Endodermal cell (in vitro differentiated cells): ENCODE data around the gene COL21A1. TPM values are rescaled to one million over a fixed set of nuclear protein-coding genes. Genes with fewer than 3 reads are reported as not detected.

Experiments
- DNase-seq: peaks from one replicate; pipeline ENCODE4 v3.0.0-alpha.2; 2017
- H3K27ac ChIP-seq: 2 replicates; pipeline ENCODE4 v1.5.1; 2013; ENCODE audit warnings: mild to moderate bottlenecking, low read depth, low read length, moderate library complexity
- H3K27me3 ChIP-seq: 2 replicates; pipeline ENCODE4 v1.6.1; 2013; ENCODE audit warnings: mild to moderate bottlenecking, low read length, moderate library complexity; ENCODE audit not compliant: insufficient read depth, control insufficient read depth, poor library complexity, severe bottlenecking
- H3K36me3 ChIP-seq: 2 replicates; pipeline ENCODE4 v1.7.0; 2013; ENCODE audit warnings: mild to moderate bottlenecking, low read length, moderate library complexity; ENCODE audit not compliant: control insufficient read depth, insufficient read depth
- H3K4me1 ChIP-seq: one replicate; pipeline ENCODE4 v1.7.0; 2013; ENCODE audit warnings: low read length; ENCODE audit not compliant: control insufficient read depth, insufficient read depth
- H3K4me3 ChIP-seq: 2 replicates; pipeline ENCODE4 v1.5.1; 2013; ENCODE audit warnings: mild to moderate bottlenecking, low read length, moderate library complexity
- H3K9ac ChIP-seq: 2 replicates; pipeline ENCODE4 v1.6.1; 2013; ENCODE audit warnings: mild to moderate bottlenecking, low read length, moderate library complexity; ENCODE audit not compliant: poor library complexity, severe bottlenecking; ENCODE audit errors: extremely low read depth
- H3K9me3 ChIP-seq: 2 replicates; pipeline ENCODE4 v1.6.1; 2013; ENCODE audit warnings: mild to moderate bottlenecking, low read length, moderate library complexity; ENCODE audit not compliant: control insufficient read depth
- H3K27ac Mint-ChIP-seq: 2 replicates; pipeline ENCODE4 v1.8.0; 2020; ENCODE audit warnings: mixed read lengths
- H3K27me3 Mint-ChIP-seq: 2 replicates; pipeline ENCODE4 v1.8.0; 2021; ENCODE audit warnings: mild to moderate bottlenecking, mixed read lengths; ENCODE audit not compliant: insufficient read depth
- H3K36me3 Mint-ChIP-seq: 2 replicates; pipeline ENCODE4 v1.8.0; 2020; ENCODE audit warnings: low read depth, mixed read lengths
- H3K4me1 Mint-ChIP-seq: 2 replicates; pipeline ENCODE4 v1.8.0; 2020; ENCODE audit warnings: mixed read lengths
- H3K4me3 Mint-ChIP-seq: 2 replicates; pipeline ENCODE4 v1.8.0; 2020; ENCODE audit warnings: mild to moderate bottlenecking, moderate library complexity, mixed read lengths
- H3K9me3 Mint-ChIP-seq: 2 replicates; pipeline ENCODE4 v1.8.0; 2020; ENCODE audit warnings: mild to moderate bottlenecking, mixed read lengths
- WGBS, 2 experiments: methylation state at CpG; one replicate each; pipeline versions ENCODE4 v1.1.5 to v1.1.7; 2013; ENCODE audit warnings: missing lambda C conversion rate in 2 of 2, mixed read lengths in 1 of 2; ENCODE audit not compliant: insufficient coverage in 1 of 2, insufficient read length in 1 of 2; 5-methylcytosine and 5-hydroxymethylcytosine counted together
- total RNA-seq, 2 donors: library from RNA; stranded (reverse); fragmentation: NEBNext Ultra II Directional in 1 of 2; extraction: Animal tissue kit (Norgen Biotek cat#: 25700) in 1 of 2; gene quantifications; 2 replicates in 1 of 2; 3 replicates in 1 of 2; pipeline ENCODE4 v1.2.1, GENCODE V29; 2021
- TF ChIP-seq, protein P1 (sequence below): fragments of 200-600 bp; sonication (generic); conservative IDR thresholded peaks from 2 replicates; pipeline ENCODE4 v1.5.0; 2021; ENCODE audit warnings: antibody characterized with exemption, mild to moderate bottlenecking

COL21A1 gene
- total RNA-seq, 2 donors from 2014 or later = 0.71 to 1.9 TPM

DNA sequence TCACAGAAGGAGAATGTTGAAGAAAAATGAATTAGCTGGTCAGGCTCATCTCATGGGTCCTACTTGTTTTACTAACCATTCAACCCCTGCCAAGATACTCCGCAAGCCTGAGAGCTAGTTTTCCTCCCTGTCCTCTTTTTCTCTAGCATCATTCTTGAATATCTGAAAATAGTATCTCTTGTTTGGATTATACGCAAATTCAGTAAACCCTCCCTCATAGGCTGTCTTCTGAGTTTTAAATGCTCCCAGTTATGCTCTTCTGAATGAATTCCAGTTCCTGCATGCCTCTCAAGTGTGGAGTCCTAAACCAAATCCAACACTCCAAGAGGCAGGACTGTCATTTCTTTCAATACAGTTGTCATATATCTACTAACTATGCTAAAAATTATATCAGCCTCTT, 99.6 kb downstream of the COL21A1 start:
- DNase-seq = no peak
- Histone ChIP-seq H3K4me1 (no peaks in the 10 kb centered on the region), H3K27me3 (no peaks in the 10 kb centered on the region), H3K9ac (no peak overlapping the region), H3K9me3 (peaks cover 13% of the 10 kb centered on the region), H3K36me3 (no peaks in the 10 kb centered on the region), H3K27ac (no peak overlapping the region), H3K4me3 (no peak overlapping the region)
- TF ChIP-seq, protein P1, sequence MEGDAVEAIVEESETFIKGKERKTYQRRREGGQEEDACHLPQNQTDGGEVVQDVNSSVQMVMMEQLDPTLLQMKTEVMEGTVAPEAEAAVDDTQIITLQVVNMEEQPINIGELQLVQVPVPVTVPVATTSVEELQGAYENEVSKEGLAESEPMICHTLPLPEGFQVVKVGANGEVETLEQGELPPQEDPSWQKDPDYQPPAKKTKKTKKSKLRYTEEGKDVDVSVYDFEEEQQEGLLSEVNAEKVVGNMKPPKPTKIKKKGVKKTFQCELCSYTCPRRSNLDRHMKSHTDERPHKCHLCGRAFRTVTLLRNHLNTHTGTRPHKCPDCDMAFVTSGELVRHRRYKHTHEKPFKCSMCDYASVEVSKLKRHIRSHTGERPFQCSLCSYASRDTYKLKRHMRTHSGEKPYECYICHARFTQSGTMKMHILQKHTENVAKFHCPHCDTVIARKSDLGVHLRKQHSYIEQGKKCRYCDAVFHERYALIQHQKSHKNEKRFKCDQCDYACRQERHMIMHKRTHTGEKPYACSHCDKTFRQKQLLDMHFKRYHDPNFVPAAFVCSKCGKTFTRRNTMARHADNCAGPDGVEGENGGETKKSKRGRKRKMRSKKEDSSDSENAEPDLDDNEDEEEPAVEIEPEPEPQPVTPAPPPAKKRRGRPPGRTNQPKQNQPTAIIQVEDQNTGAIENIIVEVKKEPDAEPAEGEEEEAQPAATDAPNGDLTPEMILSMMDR = no peak
- Mint-ChIP-seq H3K4me1 (no peaks in the 10 kb centered on the region), H3K4me3 (no peak overlapping the region), H3K27me3 (no peaks in the 10 kb centered on the region), H3K36me3 (no peaks in the 10 kb centered on the region), H3K27ac (no peak overlapping the region), H3K9me3 (peaks cover 3% of the 10 kb centered on the region)
- 81% methylated on average over 2 of the region's 2 CpGs; no CpG with 5 or more reads in 1 of the 2 experiments for WGBS, 2 experiments

DNA sequence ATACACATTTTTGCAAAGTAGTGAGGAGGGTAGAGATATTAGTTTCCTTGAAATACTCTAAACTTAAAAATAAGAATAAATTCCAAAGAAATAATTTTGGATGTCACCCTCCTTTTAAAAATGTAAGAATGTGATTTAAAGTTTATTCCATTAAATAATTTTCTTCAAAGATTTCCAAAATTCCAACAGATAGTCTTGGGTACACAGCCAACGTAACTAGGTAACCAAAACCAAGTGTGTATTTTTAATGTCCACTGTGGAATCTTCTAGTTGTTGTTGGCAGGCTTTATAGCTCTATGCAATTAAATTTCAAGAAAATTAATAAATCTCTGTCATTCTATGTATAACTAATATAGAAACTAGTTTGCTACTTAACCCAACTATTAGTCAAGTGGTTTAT, 101.3 kb downstream of the COL21A1 start:
- H3K36me3 ChIP-seq = no peaks in the 10 kb centered on the region
- peaks cover 7% of the 10 kb centered on the region for H3K9me3 ChIP-seq
- H3K4me3 ChIP-seq = no peak overlapping the region
- Mint-ChIP-seq H3K4me1 (no peaks in the 10 kb centered on the region), H3K4me3 (no peak overlapping the region), H3K9me3 (no peaks in the 10 kb centered on the region), H3K27ac (no peak overlapping the region), H3K36me3 (no peaks in the 10 kb centered on the region), H3K27me3 (no peaks in the 10 kb centered on the region)
- no peak overlapping the region for H3K9ac ChIP-seq
- no peak for DNase-seq
- H3K27me3 ChIP-seq = no peaks in the 10 kb centered on the region
- no peak overlapping the region for H3K27ac ChIP-seq
- H3K4me1 ChIP-seq = no peaks in the 10 kb centered on the region
- whole genome bisulfite sequencing, 2 experiments = 86% methylated on average over 1 of the region's 1 CpG; no CpG with 5 or more reads in 1 of the 2 experiments
- TF ChIP-seq, protein P1 = no peak

DNA sequence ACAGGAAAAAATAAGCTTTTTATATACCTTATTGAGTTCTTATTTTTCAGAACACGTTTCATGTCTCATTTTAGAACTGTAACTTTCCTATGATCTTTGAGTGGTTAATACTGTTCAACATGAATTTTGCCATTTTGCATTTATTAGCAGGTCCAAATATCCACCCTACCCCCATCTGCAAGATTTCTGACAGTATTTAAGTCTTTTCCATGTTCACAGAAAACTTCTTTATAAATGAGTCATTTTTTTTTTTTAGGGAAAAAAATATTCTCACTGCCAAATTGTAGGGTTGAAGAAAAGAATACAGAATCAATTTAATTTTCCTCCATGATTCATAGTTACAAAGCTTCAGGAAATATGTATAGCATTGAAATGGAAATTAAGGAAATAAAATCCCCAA, 101.8 kb downstream of the COL21A1 start:
- H3K4me3 Mint-ChIP-seq = no peak overlapping the region
- TF ChIP-seq, protein P1 = no peak
- H3K36me3 Mint-ChIP-seq = no peaks in the 10 kb centered on the region
- no peaks in the 10 kb centered on the region for H3K9me3 Mint-ChIP-seq
- WGBS, 2 experiments = 0% methylated on average over 1 of the region's 1 CpG; no CpG with 5 or more reads in 1 of the 2 experiments
- H3K4me3 ChIP-seq = no peak overlapping the region
- no peak overlapping the region for H3K9ac ChIP-seq
- no peaks in the 10 kb centered on the region for H3K4me1 Mint-ChIP-seq
- H3K27me3 ChIP-seq = no peaks in the 10 kb centered on the region
- peaks cover 7% of the 10 kb centered on the region for H3K9me3 ChIP-seq
- no peak overlapping the region for H3K27ac ChIP-seq
- H3K27me3 Mint-ChIP-seq = no peaks in the 10 kb centered on the region
- no peaks in the 10 kb centered on the region for H3K36me3 ChIP-seq
- DNase-seq = no peak
- no peaks in the 10 kb centered on the region for H3K4me1 ChIP-seq
- no peak overlapping the region for H3K27ac Mint-ChIP-seq
